ENCODE data around the gene LEF1.

The LEF1 gene

DNA sequence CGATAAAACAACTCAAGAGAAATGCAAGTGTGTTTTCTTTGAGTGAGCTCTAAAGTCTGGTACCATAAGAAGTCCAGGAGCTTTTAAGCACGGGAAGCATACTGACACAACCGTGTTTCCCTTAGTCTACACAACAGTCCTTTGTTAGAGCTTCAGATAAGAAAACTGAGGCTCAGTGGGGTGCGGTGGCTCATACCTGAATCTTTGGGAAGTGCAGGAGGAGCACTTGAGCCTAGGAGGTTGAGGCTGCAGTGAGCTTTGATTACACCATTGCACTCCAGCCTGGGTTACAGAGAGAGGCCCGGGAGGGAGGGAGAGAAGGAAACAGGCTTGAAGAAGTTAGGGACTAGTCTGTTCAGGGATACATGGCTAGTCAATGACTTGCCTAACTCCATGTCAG, 21.9 kb downstream of the LEF1 start:
- TF ChIP-seq POLR2AphosphoS5 (IDR thresholded peaks at IDR 0.05; ENCODE audit: low read depth, low read length) (no peak), TAF1 (IDR thresholded peaks at IDR 0.05; ENCODE audit: borderline replicate concordance, insufficient read depth, low read length) (no peak), SIN3A (IDR thresholded peaks at IDR 0.05; ENCODE audit: borderline replicate concordance, insufficient read depth, low read length) (no peak), FOXP2 (optimal IDR thresholded peaks at IDR 0.05; ENCODE audit: borderline replicate concordance, extremely low read depth, extremely low read length, insufficient read depth) (no peak)
- TF ChIP-seq, protein P1, sequence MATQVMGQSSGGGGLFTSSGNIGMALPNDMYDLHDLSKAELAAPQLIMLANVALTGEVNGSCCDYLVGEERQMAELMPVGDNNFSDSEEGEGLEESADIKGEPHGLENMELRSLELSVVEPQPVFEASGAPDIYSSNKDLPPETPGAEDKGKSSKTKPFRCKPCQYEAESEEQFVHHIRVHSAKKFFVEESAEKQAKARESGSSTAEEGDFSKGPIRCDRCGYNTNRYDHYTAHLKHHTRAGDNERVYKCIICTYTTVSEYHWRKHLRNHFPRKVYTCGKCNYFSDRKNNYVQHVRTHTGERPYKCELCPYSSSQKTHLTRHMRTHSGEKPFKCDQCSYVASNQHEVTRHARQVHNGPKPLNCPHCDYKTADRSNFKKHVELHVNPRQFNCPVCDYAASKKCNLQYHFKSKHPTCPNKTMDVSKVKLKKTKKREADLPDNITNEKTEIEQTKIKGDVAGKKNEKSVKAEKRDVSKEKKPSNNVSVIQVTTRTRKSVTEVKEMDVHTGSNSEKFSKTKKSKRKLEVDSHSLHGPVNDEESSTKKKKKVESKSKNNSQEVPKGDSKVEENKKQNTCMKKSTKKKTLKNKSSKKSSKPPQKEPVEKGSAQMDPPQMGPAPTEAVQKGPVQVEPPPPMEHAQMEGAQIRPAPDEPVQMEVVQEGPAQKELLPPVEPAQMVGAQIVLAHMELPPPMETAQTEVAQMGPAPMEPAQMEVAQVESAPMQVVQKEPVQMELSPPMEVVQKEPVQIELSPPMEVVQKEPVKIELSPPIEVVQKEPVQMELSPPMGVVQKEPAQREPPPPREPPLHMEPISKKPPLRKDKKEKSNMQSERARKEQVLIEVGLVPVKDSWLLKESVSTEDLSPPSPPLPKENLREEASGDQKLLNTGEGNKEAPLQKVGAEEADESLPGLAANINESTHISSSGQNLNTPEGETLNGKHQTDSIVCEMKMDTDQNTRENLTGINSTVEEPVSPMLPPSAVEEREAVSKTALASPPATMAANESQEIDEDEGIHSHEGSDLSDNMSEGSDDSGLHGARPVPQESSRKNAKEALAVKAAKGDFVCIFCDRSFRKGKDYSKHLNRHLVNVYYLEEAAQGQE (IDR thresholded peaks at IDR 0.05; ENCODE audit: insufficient read depth in 1 of 2, low read depth in 2 of 2, low read length in 2 of 2): no peak

DNA sequence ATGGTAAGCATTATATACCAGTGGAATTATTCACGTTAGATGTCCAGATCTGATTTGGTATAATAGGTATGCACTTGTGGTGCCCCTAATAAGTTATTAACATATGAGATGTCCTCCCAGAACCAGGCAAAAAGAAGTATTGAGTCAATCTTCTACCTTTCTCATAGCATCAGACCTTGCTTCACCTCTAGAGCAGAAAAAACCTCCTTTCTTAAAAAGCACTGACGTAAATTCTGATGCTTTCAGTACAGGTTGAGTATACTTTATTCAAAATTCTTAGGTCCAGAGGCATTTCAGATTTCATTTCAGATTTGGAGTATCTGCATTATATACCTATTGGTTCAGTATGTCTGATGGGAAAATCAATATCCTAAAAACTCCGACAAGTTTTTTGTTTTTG, 22.4 kb downstream of the LEF1 start:
- TF ChIP-seq FOXP2 (optimal IDR thresholded peaks at IDR 0.05; ENCODE audit: borderline replicate concordance, extremely low read depth, extremely low read length, insufficient read depth) (no peak), TAF1 (IDR thresholded peaks at IDR 0.05; ENCODE audit: borderline replicate concordance, insufficient read depth, low read length) (no peak), POLR2AphosphoS5 (IDR thresholded peaks at IDR 0.05; ENCODE audit: low read depth, low read length) (no peak), SIN3A (IDR thresholded peaks at IDR 0.05; ENCODE audit: borderline replicate concordance, insufficient read depth, low read length) (no peak)
- TF ChIP-seq, protein P1 (IDR thresholded peaks at IDR 0.05; ENCODE audit: insufficient read depth in 1 of 2, low read depth in 2 of 2, low read length in 2 of 2): no peak

DNA sequence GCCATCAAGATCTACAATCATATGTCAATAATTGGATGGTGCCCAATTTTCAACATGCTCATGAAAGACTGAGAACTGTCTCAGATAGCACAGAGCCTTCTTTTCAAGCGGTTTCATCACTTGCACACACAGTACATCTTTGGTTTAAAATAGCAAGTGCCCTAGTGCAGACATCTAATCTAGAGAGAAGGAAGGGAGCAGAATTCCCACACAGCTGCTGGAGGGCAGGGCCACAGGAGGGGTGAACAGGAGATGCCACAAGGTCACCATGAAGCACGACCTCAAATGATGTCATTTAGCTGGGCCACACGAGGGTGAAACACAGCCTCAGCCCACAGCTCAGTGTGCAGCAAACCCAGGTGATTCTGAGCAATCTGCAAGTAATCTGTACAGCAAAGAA, 24.3 kb downstream of the LEF1 start:
- no peak for TF ChIP-seq TAF1 (IDR thresholded peaks at IDR 0.05; ENCODE audit: borderline replicate concordance, insufficient read depth, low read length)
- no peak for TF ChIP-seq POLR2AphosphoS5 (IDR thresholded peaks at IDR 0.05; ENCODE audit: low read depth, low read length)
- TF ChIP-seq, protein P1 (IDR thresholded peaks at IDR 0.05; ENCODE audit: insufficient read depth in 1 of 2, low read depth in 2 of 2, low read length in 2 of 2): no peak
- TF ChIP-seq FOXP2 (optimal IDR thresholded peaks at IDR 0.05; ENCODE audit: borderline replicate concordance, extremely low read depth, extremely low read length, insufficient read depth): no peak
- TF ChIP-seq SIN3A (IDR thresholded peaks at IDR 0.05; ENCODE audit: borderline replicate concordance, insufficient read depth, low read length): no peak

DNA sequence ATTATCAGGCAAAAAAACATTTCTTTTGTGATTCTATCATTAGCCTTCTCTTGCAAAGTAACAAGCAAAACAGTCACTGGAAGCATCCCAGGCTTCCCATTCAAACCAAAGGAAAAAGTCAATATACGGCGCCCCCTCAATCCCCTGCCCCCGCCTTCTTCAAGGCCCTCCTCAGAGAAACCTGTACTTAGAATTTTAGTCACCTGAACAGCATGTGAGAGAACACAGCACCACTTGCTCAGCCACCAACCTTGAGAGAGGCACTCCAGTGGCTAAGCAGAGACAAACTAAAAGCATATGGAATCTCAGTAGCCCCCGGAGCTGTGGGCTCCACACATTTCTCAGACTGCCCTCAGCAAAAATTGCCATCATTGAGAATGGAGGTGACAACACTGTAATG, 25.2 kb downstream of the LEF1 start:
- no peak for TF ChIP-seq POLR2AphosphoS5 (IDR thresholded peaks at IDR 0.05; ENCODE audit: low read depth, low read length)
- no peak for TF ChIP-seq FOXP2 (optimal IDR thresholded peaks at IDR 0.05; ENCODE audit: borderline replicate concordance, extremely low read depth, extremely low read length, insufficient read depth)
- TF ChIP-seq, protein P1 (IDR thresholded peaks at IDR 0.05; ENCODE audit: insufficient read depth in 1 of 2, low read depth in 2 of 2, low read length in 2 of 2): no peak
- no peak for TF ChIP-seq TAF1 (IDR thresholded peaks at IDR 0.05; ENCODE audit: borderline replicate concordance, insufficient read depth, low read length)
- TF ChIP-seq SIN3A (IDR thresholded peaks at IDR 0.05; ENCODE audit: borderline replicate concordance, insufficient read depth, low read length): no peak

DNA sequence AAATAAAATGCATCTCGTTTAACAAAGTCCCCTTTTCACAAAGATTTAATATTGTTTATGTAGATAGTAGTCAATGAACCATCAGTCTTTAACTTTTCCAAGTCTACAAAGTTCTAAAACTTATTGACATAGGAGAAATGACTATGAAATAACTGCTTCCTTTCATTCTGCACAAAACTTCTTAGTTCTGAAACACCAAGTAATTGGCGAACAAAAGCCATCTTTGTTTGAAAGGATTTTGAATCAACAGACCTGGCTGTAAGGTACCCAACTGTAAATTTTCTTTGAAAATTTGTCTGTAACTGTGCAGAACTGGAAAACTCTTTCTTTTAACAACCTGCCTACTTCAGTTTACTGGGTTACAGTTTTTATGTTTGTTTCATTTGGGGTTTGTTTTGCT, 25.9 kb downstream of the LEF1 start:
- TF ChIP-seq SIN3A (IDR thresholded peaks at IDR 0.05; ENCODE audit: borderline replicate concordance, insufficient read depth, low read length) (no peak), TAF1 (IDR thresholded peaks at IDR 0.05; ENCODE audit: borderline replicate concordance, insufficient read depth, low read length) (no peak), FOXP2 (optimal IDR thresholded peaks at IDR 0.05; ENCODE audit: borderline replicate concordance, extremely low read depth, extremely low read length, insufficient read depth) (no peak), POLR2AphosphoS5 (IDR thresholded peaks at IDR 0.05; ENCODE audit: low read depth, low read length) (no peak)
- TF ChIP-seq, protein P1 (IDR thresholded peaks at IDR 0.05; ENCODE audit: insufficient read depth in 1 of 2, low read depth in 2 of 2, low read length in 2 of 2): no peak

Data from PFSK-1 (cell line).